ENCODE measurements around the gene DEDD.
"Not testable (repeated sequence)": the region's sequence is repeated elsewhere in the genome, so short reads cannot be mapped to it uniquely, and the experiment has no call there.

The DEDD gene

DNA sequence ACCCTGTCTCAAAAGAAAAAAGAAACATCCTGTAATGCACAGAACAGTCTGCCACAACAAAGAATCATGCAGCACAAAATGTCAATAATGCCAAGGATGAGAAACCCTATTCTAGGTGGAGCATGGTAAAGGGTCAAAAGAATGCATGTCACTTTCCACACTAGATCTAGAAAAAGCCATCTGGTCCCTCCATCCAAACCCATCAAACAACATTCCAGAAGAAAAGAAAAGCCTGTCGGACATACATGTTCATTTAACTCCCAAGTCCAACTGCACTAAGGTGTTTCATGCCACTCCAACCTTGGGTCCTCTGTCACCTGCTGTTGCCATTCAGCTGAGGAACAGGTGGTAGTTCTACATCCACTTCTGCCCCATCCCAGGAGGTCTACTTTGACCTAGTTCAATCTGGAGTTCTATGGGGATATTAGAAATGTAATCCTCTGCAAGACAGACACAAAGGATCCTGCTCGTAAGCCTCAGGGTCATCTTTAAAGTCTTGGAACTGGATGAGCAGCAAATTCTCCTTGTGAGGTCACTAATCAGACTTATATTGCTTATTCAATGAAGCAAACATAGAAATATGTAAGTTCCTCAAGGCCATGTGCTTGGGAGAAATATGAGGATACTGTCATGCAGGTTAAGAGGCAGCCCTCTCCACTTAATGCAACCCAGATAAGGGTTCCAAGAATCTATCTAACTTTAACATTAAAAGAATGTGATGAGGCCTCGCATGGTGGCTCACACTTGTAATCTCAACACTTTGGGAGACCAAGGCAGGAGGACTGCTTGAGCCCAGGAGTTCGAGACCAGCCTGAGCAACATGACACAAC lies 3.7 kb downstream of the DEDD start:
- in situ Hi-C loops (cut with MboI; ENCODE audit: low sequenced_read_pairs) = no loop called here

DNA sequence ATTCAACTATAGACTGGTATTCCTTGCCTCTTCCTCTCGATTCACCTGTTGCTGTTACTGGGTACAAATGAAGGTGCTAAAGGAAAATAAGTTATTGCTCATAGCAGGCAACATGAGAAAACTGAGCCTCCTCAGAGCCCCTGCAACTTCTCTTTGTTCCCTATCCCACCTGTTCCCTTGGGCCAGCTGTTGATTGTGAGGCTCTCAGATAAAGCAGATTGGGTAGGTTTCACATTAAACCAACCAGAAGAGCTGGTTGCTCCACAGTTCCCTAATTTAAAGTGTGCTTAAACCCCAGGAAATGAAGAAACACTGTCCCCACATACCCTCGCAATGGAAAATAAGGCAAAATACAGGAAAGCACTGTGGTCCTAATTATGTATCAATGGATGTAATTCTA lies 4.8 kb downstream of the DEDD start:
- in situ Hi-C loops (cut with MboI; ENCODE audit: low sequenced_read_pairs) = no loop called here

DNA sequence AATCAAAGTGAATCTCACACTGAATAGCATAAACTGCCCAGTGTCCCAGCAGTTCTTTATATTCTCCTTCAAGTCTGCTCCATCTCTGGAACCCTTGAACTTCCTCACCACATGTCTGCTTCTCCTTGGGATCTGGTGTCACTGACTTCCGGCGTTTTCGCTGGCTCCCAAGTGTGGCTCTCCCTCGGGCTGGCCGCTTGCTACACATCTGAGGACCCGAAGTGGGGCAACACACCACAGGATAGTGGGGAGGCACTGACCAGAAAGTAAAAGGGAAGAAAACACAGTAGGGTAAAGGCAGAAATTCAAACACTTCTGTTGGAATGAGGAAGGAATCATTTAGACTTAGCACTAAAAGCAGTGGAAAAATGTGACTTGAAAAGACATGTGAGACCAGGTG lies 9.5 kb downstream of the DEDD start:
- in situ Hi-C loops (cut with MboI; ENCODE audit: low sequenced_read_pairs) = no loop called here

DNA sequence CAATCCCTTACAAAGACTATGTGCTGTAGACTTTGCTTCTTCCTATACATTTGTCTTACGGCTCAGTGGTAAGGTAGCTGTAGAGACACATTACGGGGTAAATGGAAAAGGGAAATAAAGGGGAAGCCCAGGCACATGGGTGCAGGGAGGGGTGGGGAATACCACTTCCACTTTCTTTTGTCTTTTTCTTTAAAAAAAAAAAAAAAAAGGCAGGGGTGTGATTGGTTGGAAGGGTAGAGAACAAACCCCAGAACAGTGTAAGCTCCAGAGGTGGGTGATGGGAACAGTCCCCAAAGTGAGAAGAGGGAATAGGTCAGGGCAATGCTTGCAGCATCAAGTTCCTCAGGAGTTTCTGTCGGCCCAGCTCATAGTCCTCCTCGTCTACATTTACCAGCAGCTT lies 10.6 kb downstream of the DEDD start:
- in situ Hi-C loops (cut with MboI; ENCODE audit: low sequenced_read_pairs) = no loop called here

DNA sequence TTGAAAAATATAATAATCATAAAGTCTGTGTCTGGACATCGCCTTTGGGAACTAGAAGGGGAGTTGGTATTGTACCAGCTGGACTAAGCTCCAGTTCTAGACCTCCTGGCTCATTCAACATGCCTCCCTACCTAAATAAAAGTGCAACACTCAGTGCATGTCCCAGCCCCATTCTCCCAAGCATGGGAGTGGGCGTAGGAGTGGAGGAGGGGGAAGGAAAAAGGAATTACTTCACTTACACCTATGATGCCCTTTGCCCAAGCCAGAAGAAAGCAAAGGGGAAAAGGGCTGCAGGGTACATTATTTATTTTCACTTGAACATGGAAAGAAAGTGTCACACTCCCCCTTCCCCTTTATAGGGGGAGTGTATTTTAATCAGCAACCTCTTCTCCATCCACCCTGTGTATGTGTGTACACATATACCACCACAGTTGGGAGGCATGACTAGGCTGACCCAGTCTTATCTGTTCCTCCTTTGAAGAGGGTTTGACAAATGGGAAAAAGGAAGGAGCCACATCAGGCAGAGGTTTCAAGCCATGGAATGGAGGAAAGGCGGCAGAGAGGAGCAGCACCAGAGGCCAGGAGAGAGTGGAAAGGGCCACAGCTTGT lies 11.3 kb downstream of the DEDD start:
- in situ Hi-C loops (cut with MboI; ENCODE audit: low sequenced_read_pairs) = no loop called here

DNA sequence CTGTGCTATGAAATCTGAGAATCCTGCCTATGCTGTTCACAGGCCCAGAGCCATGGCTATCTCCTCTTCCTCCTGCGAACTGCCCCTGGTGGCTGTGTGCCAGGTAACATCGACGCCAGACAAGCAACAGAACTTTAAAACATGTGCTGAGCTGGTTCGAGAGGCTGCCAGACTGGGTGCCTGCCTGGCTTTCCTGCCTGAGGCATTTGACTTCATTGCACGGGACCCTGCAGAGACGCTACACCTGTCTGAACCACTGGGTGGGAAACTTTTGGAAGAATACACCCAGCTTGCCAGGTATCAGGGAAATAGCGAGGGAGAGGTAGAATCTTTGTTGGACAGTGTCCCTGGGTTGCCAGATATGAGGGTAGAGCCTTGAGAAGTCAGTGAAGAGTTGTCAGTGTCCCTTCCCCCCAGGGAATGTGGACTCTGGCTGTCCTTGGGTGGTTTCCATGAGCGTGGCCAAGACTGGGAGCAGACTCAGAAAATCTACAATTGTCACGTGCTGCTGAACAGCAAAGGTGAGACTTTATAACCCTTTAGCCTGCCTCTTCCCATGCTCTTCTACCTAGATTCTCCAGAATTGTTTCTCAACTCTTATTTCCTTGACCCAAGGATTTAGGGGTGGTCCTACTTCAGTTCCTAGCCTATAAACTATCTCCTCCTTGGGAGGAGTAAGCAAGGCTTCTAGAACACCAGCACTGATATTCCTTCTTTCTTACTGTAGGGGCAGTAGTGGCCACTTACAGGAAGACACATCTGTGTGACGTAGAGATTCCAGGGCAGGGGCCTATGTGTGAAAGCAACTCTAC lies 13.2 kb downstream of the DEDD start:
- in situ Hi-C loops (cut with MboI; ENCODE audit: low sequenced_read_pairs) = no loop called here

DNA sequence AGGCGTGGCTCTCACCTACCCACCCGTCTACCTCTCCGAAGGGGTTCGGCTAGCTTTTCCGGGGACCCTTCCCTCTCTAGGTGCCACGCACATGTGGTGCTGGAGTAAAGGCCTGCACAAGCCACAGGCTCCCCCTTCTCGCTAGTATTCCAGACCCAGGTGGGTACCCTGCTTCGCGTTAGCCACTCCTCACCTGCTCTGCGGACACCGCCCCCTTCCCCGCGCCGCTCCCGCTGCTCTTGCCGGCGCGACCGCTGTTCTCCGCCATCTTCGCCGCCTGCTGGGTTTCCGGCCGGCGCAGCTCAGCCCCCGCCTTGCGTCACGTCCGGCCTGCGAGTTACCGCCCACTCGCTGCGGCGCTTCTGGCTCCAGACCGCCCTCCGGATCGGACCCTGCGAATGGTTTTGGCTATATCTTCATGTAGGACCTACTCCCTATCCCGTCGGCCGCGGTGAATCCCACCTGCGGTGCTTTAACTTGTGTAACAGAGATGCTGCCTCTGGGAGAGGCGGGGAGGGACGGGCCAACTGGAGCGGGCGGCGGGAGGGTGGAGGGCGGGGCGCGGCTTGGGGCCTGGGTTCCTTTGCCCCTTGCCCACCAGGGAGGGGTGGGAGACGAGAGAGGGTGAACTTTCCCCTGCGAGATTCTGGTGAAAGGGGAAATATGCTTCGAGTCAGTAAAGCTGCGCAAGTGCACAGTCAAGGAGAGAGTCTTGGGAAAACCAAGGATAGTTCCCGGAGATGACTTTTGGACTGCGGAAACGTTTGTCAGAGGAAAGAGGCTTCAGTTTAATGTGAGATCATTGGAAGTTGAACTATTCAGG lies 14.5 kb downstream of the DEDD start, which contains the start of the genes NIT1 and PFDN2:
Gene NIT1, plus strand, starts transcription at position 347 of the 823 bp plus-strand sequence. Its CDS starts 72 bp downstream, at position 419.
Gene PFDN2, minus strand, starts transcription at position 279 of the 823 bp plus-strand sequence. Its CDS starts 11 bp downstream, at position 268.
- in situ Hi-C loops (cut with MboI; ENCODE audit: low sequenced_read_pairs) = no loop called here

DNA sequence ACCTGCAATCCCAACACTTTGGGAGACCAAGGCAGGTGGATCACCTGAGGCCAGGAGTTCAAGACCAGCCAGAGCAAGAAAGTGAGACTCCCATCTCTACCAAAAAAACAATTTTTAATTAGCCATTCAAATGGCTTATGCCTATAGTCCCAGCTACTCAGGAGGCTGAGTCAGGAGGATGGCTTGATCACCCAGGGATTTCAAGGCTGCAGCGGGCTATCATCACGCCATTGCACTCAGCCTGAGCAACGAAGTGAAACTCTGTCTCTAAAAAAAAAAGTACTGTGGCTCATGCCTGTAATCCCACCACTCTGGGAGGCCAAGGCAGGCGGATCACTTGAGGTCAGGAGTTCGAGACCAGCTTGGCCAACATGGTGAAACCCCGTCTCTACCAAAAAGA lies 16.5 kb downstream of the DEDD start:
- in situ Hi-C loops (cut with MboI; ENCODE audit: low sequenced_read_pairs) = not testable (repeated sequence)

DNA sequence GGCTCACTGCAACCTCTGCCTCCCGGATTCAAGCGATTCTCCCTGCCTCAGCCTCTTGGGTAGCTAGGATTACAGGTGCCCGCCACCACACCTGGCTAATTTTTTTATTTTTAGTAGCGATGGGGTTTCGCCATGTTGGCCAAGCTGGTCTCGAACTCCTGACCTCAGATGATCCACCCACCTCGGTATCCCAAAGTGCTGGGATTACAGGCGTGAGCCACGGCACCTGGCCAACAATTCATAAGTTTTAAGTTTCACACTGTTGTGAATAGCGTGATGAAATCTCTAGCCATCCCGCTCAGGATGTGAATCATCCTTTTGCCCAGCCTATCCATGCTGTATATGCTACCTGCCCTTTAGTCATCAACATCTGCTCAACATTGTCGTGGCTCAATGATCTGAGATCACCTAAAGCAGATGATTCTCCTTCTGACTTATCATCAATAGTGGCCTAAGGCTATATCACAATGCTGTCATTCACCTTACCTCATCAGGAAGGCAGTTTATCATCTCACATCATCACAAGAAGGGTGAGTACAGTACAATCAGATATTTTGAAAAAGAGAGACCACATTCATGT lies 17.2 kb downstream of the DEDD start:
- in situ Hi-C loops (cut with MboI; ENCODE audit: low sequenced_read_pairs) = no loop called here

DNA sequence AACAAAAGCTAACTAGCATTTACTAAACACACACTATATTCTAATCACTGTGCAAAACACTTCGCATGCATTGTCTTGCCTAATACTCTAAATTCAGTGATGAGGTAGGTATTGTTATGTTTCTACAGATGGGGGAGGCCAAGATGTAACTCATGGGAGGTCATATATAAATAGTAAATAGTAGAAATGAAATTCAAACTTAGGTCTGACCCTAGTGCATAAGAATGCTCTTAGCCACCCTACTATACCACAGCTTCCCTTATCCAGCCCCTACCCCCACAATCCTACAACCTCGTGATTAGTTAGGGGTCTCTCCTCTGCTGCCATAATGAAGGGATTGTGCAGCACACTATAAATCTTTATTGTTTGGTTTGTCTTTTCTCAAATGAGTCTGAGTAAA lies 17.9 kb downstream of the DEDD start:
- in situ Hi-C loops (cut with MboI; ENCODE audit: low sequenced_read_pairs) = no loop called here

DNA sequence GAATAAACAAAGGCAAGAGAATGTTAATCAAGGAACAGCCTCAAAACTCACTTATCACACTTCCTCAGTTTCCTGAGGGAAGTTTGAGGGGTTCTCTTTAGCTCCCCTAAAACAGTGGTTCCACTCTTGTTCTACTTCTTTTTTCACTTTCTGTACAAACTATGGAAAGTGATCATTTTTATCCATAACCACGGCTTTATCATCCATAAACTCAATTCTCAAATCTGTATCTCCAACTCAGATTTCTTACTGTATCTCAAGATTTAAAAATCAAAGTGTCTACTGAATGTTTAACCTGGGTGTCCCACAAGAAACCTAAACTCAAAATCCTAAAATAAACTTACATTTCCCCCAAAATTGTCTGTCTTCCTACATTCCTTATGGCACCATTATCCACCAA lies 18.6 kb downstream of the DEDD start:
- in situ Hi-C loops (cut with MboI; ENCODE audit: low sequenced_read_pairs) = no loop called here

DNA sequence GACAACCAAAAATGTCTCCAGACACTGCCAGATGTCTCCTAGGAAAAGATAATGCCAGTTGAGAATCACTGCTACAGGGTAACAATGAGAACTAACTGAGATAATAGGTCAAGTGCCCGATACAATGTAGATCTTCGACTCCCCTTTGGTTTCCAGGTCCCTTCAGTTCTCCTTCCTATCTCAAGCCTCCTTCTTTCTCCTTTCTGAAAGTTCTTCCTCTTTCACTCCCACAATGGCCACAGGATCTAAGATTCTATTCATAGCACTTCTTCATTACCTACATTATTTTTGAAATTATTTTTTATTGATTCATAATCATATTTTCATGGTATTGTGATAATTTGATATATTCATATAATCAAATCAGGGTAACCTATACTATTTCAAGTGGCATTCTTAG lies 20.9 kb downstream of the DEDD start:
- in situ Hi-C loops (cut with MboI; ENCODE audit: low sequenced_read_pairs) = no loop called here

DNA sequence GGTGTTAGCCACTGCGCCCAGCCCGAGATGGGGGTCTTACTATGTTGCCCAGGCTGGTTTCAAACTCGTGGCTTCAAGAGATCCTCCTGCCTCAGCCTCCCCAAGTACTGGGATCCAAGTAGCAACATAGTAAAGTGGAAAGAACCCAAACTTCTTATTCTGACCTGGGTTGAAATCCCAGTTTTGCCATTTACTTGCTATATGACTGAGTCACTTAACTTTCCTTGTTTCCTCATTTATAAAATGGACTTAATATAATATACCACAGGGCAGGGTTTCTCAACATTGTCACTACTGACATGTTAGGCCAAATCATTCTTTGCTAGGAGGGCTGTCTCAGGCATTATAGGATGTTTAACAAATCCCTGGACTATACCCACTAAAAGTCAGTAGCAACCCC lies 21.4 kb downstream of the DEDD start:
- in situ Hi-C loops (cut with MboI; ENCODE audit: low sequenced_read_pairs) = no loop called here

DNA sequence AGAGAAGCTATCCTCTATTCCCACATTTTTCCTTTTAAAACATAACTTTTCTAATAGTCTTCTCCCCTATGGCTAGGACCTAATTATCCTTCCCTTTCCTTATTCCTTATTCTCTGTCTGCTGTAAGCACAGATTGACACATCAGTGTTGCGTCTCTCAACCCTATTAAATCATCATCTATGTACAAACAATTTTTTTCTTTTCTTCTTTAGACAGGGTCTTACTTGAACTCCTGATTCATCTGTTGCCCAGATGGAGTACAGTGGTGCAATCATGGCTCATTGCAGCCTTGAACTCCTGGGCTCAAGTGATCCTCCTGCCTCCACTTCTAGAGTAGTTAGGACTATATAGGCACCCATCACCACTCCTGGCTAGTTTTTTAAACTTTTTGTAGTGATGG lies 26.0 kb downstream of the DEDD start:
- in situ Hi-C loops (cut with MboI; ENCODE audit: low sequenced_read_pairs) = no loop called here

DNA sequence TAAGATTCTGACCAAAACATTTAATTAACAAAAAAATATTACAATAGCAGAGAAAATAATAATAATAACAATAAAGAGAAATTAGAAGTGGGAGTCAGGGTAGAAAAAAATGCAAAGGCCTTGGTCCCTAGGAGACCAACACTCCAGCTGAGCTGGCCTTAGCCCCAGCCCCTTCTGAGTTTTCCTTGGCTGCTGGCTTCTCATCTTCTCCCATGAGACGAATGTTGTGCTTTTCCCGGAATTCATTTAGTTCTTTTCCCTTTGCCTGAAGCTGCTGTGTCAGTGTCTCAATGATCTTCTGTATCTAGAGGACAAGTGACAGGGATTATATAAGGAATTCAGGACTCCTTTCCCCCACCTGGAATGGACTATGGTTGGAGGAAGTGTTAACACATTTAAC lies 31.9 kb downstream of the DEDD start:
- in situ Hi-C loops (cut with MboI; ENCODE audit: low sequenced_read_pairs) = no loop called here

DNA sequence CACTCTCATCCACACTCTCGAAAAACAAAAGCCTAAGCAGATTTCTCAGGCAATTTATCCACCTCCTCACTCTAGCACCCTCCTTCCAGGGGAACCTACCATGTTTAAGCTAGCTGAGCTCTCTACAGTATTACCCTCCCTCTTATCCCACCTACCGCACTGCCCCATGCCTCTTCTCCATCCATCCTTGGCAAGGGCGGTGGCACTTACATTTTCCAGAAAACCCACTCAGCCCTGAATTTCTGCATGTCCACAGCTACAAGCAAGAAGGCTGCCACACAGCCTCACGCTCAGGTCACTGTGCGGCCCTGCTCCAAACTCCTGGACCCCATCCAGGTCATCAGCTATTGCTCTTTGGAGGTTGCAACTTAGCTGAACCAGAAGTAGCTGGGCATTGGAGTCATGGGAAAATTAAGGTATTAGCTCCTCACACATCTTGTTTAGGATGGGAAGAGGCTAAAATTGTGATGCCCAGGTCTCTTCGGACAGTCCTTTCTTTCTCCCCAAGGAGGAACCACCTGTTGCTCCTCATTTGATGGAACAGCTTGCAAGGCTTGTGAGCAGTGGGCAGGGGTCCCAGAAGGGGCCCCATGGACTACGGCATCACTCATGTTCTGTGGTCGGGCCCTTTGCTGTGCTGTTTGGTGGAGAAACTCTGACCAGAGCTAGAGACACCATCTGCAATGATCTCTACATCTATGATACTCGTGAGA lies 33.2 kb downstream of the DEDD start:
- in situ Hi-C loops (cut with MboI; ENCODE audit: low sequenced_read_pairs) = no loop called here

DNA sequence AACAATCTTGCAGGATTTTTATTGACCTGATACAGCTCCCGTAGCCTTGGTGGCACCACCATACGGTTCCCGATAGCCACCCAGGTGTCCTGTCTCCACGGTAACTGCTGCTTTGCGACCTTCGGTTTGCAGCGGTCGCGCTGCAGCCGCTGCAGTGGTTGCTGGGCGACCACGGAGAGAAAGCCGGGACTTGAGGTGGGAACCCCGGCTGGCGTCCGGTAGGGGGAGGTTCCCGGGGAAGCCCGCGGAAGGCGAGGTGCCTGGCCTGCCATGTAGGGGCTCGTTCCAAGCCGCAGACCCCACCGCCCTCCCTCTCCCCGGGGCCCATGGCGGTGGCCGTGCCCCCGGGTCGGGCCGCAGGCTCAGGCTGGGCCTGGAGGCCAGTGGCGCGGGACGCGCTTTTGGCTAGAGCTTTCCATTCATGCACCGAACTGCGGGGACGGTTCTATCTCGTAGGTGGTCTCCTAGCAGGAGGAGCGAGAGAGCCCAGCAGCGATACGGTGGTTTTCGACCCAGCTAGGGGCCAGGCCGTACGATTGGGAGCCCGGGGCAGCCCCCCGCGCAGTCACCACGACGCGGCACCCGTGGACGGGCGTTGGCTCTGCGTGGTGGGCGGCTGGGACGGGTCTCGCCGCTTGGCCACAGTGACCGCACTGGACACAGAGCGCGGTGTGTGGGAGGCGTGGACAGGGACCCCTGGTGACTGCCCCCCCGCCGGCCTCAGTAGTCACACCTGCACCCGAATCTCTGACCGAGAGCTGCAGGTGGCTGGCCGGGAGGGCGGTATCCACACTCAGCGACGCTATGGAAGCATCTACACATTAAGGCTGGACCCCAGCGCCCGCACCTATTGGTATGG lies 34.0 kb downstream of the DEDD start, which contains the start of gene KLHDC9:
Gene KLHDC9, plus strand, starts transcription at position 152 of the 859 bp plus-strand sequence. Its CDS starts 175 bp downstream, at position 327.
- in situ Hi-C loops (cut with MboI; ENCODE audit: low sequenced_read_pairs) = no loop called here

DNA sequence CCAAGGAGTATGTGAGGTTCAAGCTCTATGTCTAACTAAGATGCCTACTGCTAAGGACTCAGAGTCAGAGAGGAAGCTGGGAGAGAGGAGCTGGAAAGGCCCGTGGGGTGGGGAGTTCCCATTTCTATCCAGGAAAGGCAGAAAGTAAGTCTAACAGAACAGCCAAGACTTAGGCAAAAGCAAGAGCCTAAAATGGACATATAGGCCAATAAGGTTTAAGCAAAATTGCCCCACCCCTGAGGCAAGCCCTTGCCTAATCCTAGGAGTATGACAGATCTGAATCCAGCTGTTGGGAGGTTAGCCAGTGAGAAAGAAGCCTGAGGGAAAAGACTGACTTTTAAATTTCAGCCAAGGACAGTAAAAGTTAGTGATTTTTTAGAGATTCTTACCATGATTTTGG lies 35.9 kb downstream of the DEDD start:
- in situ Hi-C loops (cut with MboI; ENCODE audit: low sequenced_read_pairs) = no loop called here

DNA sequence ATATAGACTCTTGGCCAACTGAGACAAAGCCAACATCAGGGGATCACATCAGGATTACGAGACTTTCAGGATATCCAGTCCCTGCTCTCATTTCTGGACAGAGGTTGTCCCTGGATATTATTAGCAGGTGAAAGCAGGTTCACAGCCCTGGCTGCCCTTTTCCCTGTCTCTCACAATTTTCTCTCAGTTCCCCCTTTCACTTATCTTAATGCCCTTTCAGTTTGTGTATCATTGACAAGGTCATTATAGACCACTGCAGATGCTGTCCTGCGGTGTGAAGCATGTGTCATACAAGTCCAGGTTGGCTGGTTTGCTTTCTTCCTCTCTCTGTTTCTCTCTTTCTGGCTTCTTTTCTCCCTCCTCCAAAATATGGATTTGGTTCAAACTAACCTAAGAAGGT lies 36.5 kb downstream of the DEDD start:
- in situ Hi-C loops (cut with MboI; ENCODE audit: low sequenced_read_pairs) = no loop called here

Measured in hTERT RPE-1 (cell line).